HepG2 (cell line): ENCODE measurements around the gene NGFR. TPM values are rescaled to one million over a fixed set of nuclear protein-coding genes. Genes with fewer than 3 reads are reported as not detected.

Experiments used
- CBX5 ChIP-seq: sonication (generic); formaldehyde crosslinking; IDR thresholded peaks from 2 replicates; pipeline ENCODE4 v1.4.0; 2020; ENCODE audit warnings: missing genetic modification reagents, borderline replicate concordance
- CSRNP1 ChIP-seq: sonication (generic); formaldehyde crosslinking; IDR thresholded peaks from 2 replicates; pipeline ENCODE4 v1.8.1; 2023; ENCODE audit warnings: mild to moderate bottlenecking, missing genetic modification reagents
- ELF4 ChIP-seq: sonication (generic); formaldehyde crosslinking; IDR thresholded peaks from 2 replicates; pipeline ENCODE4 v1.5.0; 2020; ENCODE audit warnings: missing genetic modification reagents, mild to moderate bottlenecking, moderate library complexity, borderline replicate concordance
- ERF ChIP-seq: IDR thresholded peaks from 2 replicates; pipeline ENCODE4 v1.6.1; 2018; ENCODE audit warnings: missing biosample characterization, missing genetic modification reagents
- ETS1 ChIP-seq: sonication (generic); formaldehyde crosslinking; IDR thresholded peaks from 2 replicates; pipeline ENCODE4 v1.4.0; 2020; ENCODE audit warnings: missing genetic modification reagents
- ETV5 ChIP-seq: IDR thresholded peaks from 2 replicates; pipeline ENCODE4 v1.6.1; 2018; ENCODE audit warnings: missing biosample characterization, missing genetic modification reagents, inconsistent platforms, borderline replicate concordance
- FOXO1 ChIP-seq: sonication (generic); formaldehyde crosslinking; IDR thresholded peaks from 2 replicates; pipeline ENCODE4 v1.4.0; 2020; ENCODE audit warnings: missing genetic modification reagents
- IRF2 ChIP-seq: IDR thresholded peaks from 2 replicates; pipeline ENCODE4 v1.6.1; 2018; ENCODE audit warnings: missing genetic modification reagents, missing compliant biosample characterization
- NFKB2 ChIP-seq: sonication (generic); formaldehyde crosslinking; IDR thresholded peaks from 2 replicates; pipeline ENCODE4 v1.4.0; 2020; ENCODE audit warnings: missing genetic modification reagents, borderline replicate concordance
- RELA ChIP-seq: sonication (generic); formaldehyde crosslinking; IDR thresholded peaks from 2 replicates; pipeline ENCODE4 v1.4.0; 2020; ENCODE audit warnings: missing genetic modification reagents
- SP4 ChIP-seq: sonication (generic); formaldehyde crosslinking; IDR thresholded peaks from 2 replicates; pipeline ENCODE4 v1.8.1; 2023; ENCODE audit warnings: mild to moderate bottlenecking, missing genetic modification reagents
- TBP ChIP-seq: sonication (generic); formaldehyde crosslinking; IDR thresholded peaks from 2 replicates; pipeline ENCODE4 v1.5.0; 2020; ENCODE audit warnings: missing genetic modification reagents
- ZFP36 ChIP-seq: fragments of 150-350 bp; IDR thresholded peaks from 2 replicates; pipeline ENCODE4 v1.6.1; 2018; ENCODE audit warnings: borderline replicate concordance, low read length, low read depth; ENCODE audit not compliant: partially characterized antibody
- ZNF10 ChIP-seq: sonication (generic); formaldehyde crosslinking; IDR thresholded peaks from 2 replicates; pipeline ENCODE4 v1.4.0; 2020; ENCODE audit warnings: mild to moderate bottlenecking, low read depth, missing genetic modification reagents, borderline replicate concordance
- ZNF138 ChIP-seq: sonication (generic); formaldehyde crosslinking; IDR thresholded peaks from 2 replicates; pipeline ENCODE4 v1.5.0; 2020; ENCODE audit warnings: mild to moderate bottlenecking, low read depth, missing genetic modification reagents
- ZNF331 ChIP-seq: sonication (generic); formaldehyde crosslinking; IDR thresholded peaks from 2 replicates; pipeline ENCODE4 v1.4.0; 2020; ENCODE audit warnings: missing genetic modification reagents
- ZNF761 ChIP-seq: sonication (generic); formaldehyde crosslinking; conservative IDR thresholded peaks from 2 replicates; pipeline ENCODE4 v1.4.0; 2020; ENCODE audit warnings: mild to moderate bottlenecking, missing genetic modification reagents
- ZNF772 ChIP-seq: sonication (generic); formaldehyde crosslinking; IDR thresholded peaks from 2 replicates; pipeline ENCODE4 v1.5.0; 2020; ENCODE audit warnings: mild to moderate bottlenecking, missing genetic modification reagents
- ZNF788 ChIP-seq: sonication (generic); formaldehyde crosslinking; IDR thresholded peaks from 2 replicates; pipeline ENCODE4 v1.5.0; 2020; ENCODE audit warnings: mild to moderate bottlenecking, missing genetic modification reagents, borderline replicate concordance
- polyA plus RNA-seq, 8 experiments: library from polyadenylated mRNA; depleted of rRNA in 3 of 8; stranded (reverse) in 7 of 8; unstranded in 1 of 8; fragments of >200 nt; fragmentation: Illumina TruSeq in 4 of 8; extraction: Trizol in 4 of 8; gene quantifications; 2 replicates each; pipeline versions ENCODE4 v1.2.1 to v1.2.3, GENCODE V29; 2011 to 2016; ENCODE audit warnings: low read depth in 4 of 8, missing spikeins in 1 of 8, mixed read lengths in 1 of 8; ENCODE audit not compliant: insufficient read depth in 1 of 8
- total RNA-seq, 5 experiments: library from RNA; depleted of rRNA; stranded (reverse); fragments of >200 nt; fragmentation: Illumina TruSeq; extraction: Trizol; gene quantifications; 2 replicates each; pipeline ENCODE4 v1.2.3, GENCODE V29; 2016; ENCODE audit warnings: low read depth in 1 of 5
- TF ChIP-seq, protein P1 (sequence below): sonication (generic); formaldehyde crosslinking; IDR thresholded peaks from 2 replicates; pipeline ENCODE4 v1.4.0; 2020; ENCODE audit warnings: missing genetic modification reagents
- TF ChIP-seq, protein P2 (sequence below): sonication (generic); formaldehyde crosslinking; IDR thresholded peaks from 2 replicates; pipeline ENCODE4 v1.4.0; 2020; ENCODE audit warnings: mild to moderate bottlenecking, missing genetic modification reagents

NGFR gene
- total and polyA plus RNA-seq, 2 of the 13 experiments (the other 11 are each of a cell fraction or from before 2014, with no cell fraction given): 1.1 to 1.8 TPM

DNA sequence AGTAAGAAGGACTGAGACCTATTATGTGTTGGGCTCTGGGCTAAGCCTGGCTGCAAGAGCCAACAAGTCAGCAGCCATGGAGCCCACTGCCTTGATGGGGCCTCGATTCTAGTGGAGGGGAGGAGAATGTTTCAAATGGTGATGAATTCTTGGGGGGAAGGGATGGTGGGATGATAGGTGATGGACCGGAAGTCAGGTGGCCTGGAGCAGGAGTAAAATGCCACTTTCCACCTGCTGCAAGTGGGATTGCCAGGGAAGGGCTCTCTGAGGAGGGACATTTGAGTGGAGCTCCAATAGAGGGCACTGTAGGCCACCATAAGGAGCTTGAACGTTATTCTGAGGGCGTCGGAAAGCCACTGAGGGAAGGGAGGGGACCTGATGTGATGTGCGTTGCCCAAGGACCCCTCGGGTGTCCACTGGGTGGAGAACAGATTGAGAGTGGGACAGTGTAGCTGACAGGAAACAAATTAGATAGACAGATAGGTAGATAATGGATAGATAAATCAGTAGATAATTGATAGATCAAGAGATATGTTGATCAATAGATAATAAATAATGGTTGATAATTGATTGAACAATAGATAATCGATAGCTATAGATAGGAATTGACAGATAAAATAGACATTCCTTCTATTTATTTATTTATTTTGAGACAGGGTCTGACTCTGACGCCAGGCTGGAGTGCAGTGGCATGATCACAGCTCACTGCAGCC lies 62.4 kb downstream of the NGFR start (continued):
- no peak for TF ChIP-seq ZNF138
- TF ChIP-seq ZNF331 (CRISPR knock-in tag): no peak
- TF ChIP-seq ZFP36: no peak
- 0 out of 2 replicates have a peak, but pooled peaks have one; percentile 22 for TF ChIP-seq ZNF788
- TF ChIP-seq TBP: no peak
- TF ChIP-seq ZNF761: 0 out of 2 replicates have a peak, but pooled peaks have one; percentile 17
- no peak for TF ChIP-seq ETS1 (CRISPR knock-in tag)
- TF ChIP-seq CBX5 (CRISPR knock-in tag): 0 out of 2 replicates have a peak, but pooled peaks have one; percentile 49
- TF ChIP-seq FOXO1 (CRISPR knock-in tag): no peak
- TF ChIP-seq CSRNP1 (CRISPR knock-in tag): no peak
- TF ChIP-seq, protein P1, sequence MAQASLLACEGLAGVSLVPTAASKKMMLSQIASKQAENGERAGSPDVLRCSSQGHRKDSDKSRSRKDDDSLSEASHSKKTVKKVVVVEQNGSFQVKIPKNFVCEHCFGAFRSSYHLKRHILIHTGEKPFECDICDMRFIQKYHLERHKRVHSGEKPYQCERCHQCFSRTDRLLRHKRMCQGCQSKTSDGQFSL (CRISPR knock-in tag): no peak
- TF ChIP-seq IRF2 (CRISPR knock-in tag): no peak
- TF ChIP-seq ZNF10 (CRISPR knock-in tag): no peak
- TF ChIP-seq NFKB2 (CRISPR knock-in tag): no peak
- TF ChIP-seq SP4 (CRISPR knock-in tag): no peak
- no peak for TF ChIP-seq ZNF772 (CRISPR knock-in tag)
- TF ChIP-seq RELA (CRISPR knock-in tag): peak; percentile 54; the same call in 1 of the 2 replicates
- TF ChIP-seq ERF (CRISPR knock-in tag): peak; percentile 49; the same call in 1 of the 2 replicates
- TF ChIP-seq, protein P2, sequence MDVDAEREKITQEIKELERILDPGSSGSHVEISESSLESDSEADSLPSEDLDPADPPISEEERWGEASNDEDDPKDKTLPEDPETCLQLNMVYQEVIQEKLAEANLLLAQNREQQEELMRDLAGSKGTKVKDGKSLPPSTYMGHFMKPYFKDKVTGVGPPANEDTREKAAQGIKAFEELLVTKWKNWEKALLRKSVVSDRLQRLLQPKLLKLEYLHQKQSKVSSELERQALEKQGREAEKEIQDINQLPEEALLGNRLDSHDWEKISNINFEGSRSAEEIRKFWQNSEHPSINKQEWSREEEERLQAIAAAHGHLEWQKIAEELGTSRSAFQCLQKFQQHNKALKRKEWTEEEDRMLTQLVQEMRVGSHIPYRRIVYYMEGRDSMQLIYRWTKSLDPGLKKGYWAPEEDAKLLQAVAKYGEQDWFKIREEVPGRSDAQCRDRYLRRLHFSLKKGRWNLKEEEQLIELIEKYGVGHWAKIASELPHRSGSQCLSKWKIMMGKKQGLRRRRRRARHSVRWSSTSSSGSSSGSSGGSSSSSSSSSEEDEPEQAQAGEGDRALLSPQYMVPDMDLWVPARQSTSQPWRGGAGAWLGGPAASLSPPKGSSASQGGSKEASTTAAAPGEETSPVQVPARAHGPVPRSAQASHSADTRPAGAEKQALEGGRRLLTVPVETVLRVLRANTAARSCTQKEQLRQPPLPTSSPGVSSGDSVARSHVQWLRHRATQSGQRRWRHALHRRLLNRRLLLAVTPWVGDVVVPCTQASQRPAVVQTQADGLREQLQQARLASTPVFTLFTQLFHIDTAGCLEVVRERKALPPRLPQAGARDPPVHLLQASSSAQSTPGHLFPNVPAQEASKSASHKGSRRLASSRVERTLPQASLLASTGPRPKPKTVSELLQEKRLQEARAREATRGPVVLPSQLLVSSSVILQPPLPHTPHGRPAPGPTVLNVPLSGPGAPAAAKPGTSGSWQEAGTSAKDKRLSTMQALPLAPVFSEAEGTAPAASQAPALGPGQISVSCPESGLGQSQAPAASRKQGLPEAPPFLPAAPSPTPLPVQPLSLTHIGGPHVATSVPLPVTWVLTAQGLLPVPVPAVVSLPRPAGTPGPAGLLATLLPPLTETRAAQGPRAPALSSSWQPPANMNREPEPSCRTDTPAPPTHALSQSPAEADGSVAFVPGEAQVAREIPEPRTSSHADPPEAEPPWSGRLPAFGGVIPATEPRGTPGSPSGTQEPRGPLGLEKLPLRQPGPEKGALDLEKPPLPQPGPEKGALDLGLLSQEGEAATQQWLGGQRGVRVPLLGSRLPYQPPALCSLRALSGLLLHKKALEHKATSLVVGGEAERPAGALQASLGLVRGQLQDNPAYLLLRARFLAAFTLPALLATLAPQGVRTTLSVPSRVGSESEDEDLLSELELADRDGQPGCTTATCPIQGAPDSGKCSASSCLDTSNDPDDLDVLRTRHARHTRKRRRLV (CRISPR knock-in tag): no peak
- no peak for TF ChIP-seq ELF4
- TF ChIP-seq ETV5 (CRISPR knock-in tag): peak; percentile 11; the same call in 1 of the 2 replicates
